ENCODE results near the gene SNX6.
"Not testable (repeated sequence)": the region's sequence is repeated elsewhere in the genome, so short reads cannot be mapped to it uniquely, and the experiment has no call there.

Gene SNX6

DNA sequence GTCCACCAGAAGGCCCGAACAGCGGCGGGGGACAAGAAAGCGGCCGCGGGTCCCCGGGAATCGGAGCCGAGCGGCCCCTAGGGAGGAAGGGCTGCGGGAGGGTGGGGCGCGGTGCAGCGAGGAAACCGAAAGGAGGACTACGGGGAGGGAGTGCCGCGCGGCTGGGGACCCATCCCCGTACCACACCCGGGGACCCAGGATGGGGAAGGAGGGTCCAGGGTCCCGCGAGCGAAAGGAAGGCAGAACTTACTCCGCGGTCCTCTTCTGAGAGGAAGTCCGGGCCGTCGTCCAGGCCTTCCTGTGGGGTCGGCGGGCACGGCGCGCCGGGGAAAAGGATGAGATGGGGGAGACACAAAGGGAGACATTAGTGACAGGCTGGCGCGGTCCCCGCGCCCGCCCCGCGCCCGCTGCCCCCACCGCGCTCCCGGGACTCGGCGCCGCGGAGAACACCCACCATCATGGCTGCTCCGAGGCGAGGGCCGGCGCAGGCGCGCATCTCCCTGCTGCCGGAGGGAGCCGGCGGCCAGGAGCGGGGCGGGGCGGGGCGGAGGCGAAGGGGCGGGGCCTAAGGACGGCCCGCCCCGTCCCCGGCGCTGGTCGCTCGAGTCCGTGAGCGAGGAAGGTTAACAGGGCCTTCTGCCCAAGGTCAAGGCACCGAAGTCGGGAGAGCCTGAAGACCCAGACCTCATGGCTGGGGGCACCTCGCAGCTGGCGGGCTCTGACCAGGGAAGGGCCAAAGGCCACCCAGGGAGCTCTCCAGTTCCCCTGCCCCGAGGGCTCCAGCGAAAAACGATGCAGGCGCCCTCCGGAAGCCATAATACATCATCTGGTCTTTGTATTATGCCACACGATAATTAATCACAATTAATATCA, at the start of gene SNX6:
Gene SNX6, minus strand, starts transcription at position 492 of the 873 bp plus-strand sequence. Its CDS starts 32 bp downstream, at position 460.
- peak; percentile 90 for DNase-seq

DNA sequence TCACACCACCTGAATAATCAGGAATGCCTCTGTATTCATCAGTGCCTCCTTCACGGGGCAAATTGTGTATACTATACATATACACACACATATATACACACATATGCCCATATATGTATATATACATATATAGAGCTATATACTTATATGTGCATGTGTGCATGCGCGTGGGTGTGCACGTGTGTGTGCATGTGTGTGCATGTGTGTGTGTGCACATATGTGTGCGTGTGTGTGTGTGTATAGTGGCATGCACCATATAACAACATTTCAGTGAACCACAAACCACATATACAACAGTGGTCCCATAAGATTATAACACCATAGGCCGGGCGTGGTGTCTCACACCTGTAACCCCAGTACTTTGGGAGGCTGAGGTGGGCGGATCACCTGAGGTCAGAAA, 48.8 kb upstream of the SNX6 start:
- no peak for DNase-seq

DNA sequence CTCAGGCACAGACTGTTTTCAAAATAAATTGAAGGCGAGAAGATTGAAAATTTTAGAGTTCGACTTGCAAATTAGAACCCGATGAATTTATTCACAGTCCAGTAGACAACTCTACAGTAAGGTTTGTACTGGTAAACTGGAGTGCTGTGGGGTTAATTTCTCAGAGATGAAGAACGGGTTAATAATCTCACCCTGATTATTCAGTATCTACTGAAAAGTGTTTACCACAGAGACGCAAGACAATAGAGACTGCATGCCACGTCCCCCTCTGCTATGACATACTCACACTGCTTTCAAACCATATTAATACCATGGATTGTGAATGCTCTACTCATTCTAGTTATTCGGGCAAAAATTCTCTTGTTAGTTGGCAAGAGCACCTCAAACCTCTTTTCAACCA, 48.4 kb upstream of the SNX6 start:
- no peak for DNase-seq

DNA sequence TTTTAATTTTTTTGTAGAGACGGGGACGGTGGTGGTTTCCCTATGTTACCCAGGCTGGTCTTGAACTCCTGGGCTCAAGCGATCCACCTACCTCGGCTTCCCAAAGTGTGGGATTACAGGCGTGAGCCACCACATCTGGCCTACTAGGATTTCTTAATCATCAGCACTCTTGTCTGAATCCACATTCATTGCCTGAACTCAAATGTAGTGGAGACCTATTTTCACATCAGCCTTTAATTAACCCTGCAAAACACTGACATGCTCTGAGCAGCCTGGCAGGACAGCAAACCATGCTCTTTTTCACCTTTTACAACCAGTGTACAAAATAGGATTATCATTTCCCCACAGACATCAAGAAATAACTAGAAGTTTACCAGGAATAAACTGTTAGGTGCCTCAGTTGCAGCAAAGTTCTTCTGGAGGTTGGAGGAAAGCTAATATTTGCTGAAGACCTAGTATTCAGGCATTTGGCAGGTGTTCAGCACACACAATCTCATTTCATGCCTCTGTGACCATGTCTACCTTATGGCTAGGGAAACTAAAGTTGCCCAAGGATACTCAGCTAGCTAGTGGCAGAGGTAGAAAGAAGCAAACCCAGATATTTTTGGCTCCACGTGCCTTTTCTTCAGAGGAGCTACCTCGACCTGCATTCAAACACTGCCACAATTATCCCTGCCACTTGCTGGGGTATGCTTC, 46.7 kb upstream of the SNX6 start:
- no peak for DNase-seq

DNA sequence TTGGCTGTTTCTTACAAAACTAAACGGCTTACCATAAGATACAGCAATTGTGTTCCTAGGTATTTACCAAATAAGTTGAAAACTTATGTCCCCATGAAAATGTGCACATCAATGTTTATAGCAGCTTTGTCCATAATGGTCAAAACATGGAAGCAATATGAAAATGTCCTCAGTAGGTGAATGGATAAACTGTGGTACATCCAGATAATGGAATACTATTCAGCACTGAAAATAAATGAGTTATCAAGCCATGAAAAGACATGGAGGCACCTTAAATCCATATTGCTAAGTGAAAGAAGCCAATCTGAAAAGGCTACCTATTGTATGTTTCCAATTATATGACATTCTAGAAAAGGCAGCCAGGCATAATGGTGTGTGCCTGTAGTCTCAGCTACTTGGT, 43.8 kb upstream of the SNX6 start:
- DNase-seq, result no peak

DNA sequence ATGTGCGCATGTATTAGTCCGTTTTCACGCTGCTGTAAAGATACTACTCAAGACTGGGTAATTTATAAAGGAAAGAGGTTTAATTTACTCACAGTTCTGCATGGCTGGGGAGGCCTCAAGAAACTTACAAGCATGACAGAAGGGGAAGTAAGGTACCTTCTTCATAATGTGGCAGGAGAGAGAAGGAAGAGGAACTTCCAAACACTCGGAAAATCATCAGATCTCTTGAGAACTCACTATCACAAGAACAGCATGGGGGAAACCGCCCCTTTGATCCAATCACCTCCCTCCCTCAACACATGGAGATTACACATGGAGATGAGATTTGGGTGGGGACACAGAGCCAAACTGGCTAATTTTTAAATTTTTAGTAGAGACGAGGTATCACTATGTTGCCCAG, 41.8 kb upstream of the SNX6 start:
- DNase-seq, result no peak

DNA sequence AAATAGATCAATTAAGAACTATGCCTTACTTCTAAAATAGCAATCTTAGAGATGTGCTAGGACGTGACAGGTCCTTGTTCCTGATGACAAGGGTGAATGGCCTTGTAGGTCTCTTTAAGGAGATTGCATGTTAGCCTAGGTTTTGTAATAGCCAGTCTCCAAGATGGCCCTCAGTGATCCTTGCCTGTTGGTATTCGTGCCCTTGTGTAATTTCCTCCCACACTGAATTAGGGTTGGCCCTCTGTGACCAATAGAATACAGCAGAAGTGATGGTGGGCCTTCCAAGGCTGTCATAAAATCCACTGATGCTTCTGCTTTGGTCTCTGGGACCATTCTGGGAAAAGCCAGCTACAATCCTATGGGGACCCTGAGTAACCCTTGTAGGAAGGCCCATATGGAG, 38.2 kb upstream of the SNX6 start:
- peak; percentile 43 for DNase-seq

DNA sequence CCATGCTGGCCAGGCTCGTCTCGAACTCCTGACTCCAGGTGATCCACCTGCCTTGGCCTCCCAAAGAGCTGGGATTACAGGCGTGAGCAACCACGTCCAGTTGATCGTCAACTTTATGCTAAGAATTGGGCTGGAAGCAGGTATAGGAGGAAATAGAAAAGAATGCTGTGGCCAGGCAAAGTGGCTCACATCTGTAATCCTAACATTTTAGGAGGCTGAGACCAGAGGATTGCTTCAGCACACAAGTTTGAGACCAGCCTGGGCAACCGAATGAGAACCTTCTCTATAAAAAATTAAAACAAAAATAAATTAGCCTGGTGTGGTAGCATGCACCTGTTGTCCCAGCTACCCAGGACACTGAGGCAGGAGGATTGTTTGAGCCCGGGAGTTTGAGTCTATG, 37.1 kb upstream of the SNX6 start:
- DNase-seq, result no peak

DNA sequence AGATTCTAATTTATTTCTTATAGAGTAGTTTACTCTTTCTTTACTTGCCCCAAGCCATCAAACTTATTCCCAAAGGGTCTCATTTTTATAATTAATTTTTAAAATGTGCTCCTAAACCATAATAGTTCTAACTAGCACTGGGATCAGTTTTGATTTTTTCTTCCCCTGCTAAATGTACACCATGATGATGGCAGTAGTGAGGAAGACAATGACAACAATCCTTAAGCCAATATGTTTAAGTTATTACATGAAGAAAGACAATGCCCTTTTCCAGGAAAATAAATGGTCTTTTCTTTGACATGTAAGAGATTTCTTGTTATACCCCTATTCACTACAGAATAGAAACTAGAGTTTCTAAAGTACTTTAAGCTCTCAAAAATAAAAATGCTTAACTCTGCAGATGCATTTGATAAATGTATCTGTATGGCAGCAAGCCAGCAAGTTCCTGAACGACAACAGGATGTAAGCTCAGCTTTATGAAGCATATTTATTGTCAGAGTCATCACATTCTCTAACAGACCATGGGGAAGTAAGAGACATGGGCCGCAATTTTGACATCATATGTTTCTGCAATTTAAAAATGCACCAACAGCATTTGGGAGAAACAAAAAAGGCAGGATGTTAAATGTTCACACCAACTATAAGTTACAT, 36.0 kb upstream of the SNX6 start:
- peak; percentile 68 for DNase-seq

DNA sequence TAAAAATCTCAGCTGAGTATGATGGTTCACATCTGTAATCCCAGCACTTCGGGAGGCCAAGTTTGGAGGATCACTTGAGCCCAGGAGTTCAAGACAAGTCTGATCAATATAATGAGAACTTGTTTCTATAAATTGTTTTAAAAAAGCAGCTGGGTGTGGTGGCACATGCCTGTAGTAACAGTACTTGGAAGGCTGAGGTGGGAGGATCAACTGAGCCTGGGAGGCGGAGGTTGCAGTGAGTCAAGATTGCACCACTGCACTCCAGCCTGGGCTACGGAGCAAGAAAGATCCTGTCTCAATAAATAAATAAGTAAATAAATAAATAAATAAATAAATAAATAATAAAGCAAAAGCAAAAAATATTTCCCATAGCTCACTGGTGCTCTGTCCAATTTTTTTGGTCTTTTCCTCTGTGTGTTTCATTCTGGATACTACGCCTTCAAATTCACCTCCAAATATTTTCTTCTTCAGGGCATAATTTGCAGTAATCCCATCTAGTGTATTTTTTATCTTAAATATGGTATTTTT, 32.7 kb upstream of the SNX6 start:
- no peak for DNase-seq

DNA sequence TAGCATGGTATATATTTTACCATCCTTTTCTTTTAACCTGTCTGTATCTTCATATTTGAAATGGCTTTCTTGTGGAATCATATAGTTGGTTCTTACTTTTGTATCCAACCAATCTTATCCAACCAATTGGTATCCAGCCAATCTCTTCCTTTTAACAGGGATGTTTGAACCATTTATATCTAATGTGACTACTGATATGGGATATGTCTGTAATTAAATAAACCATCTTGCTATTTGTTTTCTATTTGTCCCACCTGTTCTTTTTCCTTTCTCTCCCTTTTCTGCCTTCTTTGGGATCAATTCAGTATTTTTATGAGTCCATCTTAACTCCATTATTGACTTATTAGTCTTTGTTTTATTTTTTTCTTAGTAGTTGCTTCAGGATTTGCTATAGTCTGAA, 30.8 kb upstream of the SNX6 start:
- DNase-seq, result no peak

DNA sequence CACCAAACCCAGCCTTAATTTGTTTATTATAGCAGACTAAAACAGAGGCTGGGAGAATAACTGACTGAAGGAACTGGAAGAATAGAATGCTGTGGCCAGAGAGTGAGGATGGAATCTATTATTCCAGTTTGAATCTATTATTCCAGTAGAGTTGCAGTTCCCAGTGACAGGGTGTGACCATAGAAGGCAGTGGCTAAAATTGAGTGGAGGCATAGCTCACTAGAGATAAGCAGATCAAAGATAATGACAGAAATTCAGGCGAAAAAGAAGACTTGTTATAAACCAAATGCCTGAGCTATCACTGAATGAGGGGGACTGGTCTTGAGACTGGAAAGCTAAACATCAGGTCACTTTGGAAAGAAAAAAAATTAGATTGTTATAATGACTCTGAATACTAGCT, 26.0 kb upstream of the SNX6 start:
- no peak for DNase-seq

DNA sequence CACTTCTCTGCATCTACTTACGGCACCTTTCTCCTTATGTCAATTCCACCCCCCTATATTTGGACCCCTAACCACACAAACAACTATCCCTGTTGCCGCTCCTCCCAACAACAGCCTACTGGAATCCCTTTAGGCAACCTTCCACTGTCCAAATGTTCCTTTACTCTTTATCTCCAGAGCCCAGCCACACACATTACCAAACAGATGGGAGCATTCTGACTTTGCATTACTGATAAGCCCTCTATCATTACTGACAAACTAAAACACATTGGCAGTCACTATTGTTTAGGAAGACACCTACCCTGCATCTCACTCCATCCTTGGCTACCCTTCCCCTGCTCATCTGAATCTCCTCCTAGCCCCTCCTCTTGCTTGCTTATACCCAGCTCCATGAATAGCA, 23.1 kb upstream of the SNX6 start:
- DNase-seq, result peak; percentile 74

DNA sequence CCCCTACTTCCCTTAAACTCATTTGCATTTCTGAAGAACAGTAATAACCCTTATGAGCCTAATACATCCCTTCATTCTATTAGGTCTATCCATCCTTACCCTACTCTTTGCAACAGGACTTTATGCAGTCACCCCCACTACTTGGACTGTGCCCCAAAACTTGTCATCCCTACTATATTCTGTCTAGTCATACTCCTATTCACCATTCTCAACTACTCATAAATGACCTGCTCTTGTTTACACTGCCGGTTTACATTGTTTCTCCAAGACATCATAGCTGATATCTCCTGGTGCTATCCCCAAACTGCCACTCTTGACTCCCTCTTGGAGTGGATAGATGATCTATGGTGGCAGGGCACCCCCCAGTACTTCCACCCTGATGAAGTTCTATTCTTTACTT, 22.4 kb upstream of the SNX6 start:
- not testable (repeated sequence) for DNase-seq

DNA sequence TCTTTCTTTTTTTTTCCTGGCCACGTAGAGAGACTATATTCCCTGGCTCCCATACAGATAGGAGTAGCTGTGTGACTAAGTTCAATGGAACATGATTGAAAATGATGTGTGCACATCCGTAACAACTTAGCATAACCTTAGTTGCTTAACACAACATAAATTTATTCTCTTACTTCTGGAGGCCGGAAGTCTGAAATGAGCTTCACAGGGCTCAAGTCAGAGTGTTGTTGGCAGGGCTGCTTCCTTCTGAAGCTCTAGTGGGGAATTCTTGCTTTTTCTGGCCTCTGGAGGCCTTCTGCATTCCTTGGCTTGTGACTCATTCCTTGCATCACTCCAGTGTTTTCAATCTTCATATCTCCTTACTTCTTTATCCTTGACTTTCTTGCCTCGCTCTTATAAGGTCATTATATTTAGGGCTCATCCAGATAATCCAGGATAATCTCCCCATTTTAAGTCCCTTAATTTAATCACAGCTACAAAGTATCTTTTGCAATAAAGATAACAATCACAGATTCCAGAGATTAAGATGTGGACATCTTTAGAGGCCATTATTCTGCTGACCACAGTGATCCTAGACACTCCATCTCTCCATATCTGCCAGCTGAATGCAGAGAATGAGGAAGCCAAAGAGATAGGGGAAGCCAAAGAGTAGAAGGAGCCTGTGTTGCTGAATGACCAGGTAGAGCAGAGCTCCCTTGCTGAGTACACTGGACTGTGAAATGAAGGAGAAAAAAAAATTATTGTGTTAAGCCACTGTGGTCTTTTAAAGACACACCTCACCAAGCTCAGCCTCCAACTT, 21.0 kb upstream of the SNX6 start:
- DNase-seq, result peak; percentile 15

DNA sequence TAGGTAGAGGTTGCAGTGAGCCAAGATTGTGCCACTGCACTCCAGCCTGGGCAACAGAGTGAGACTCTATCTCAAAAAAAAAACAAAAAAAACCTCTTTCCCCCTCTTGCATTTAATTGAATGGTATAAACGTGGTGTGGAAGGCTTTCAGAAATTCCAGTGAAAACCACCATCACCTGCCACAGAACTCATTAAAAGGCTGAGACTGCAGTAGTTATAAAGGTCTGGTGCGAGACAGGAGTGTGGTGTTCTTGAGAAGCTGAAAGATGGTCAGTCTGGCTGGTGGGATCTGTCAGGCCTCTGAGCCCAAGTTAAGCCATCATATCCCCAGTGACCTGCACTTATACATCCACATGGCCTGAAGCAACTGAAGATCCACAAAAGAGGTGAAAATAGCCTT, 20.1 kb upstream of the SNX6 start:
- DNase-seq, result not testable (repeated sequence)

DNA sequence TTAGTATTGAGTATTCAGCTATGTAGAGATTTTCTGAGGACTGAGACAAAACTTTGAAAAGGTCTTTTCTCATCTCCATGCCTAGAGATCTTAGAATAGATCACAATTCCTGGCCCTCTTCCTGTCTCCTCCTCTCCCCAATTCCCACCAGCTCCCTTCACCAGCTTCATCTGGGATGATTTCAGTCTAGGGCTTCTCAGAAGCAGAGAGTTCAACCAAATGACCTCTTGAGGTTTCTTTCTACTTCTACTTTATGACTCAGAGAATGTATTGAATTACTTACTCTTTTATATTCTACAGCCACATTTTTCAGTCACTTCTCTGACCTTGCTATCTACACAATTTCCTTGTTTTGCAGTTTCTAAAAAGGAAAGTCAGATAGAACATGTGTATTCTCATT, 19.4 kb upstream of the SNX6 start:
- DNase-seq, result no peak

DNA sequence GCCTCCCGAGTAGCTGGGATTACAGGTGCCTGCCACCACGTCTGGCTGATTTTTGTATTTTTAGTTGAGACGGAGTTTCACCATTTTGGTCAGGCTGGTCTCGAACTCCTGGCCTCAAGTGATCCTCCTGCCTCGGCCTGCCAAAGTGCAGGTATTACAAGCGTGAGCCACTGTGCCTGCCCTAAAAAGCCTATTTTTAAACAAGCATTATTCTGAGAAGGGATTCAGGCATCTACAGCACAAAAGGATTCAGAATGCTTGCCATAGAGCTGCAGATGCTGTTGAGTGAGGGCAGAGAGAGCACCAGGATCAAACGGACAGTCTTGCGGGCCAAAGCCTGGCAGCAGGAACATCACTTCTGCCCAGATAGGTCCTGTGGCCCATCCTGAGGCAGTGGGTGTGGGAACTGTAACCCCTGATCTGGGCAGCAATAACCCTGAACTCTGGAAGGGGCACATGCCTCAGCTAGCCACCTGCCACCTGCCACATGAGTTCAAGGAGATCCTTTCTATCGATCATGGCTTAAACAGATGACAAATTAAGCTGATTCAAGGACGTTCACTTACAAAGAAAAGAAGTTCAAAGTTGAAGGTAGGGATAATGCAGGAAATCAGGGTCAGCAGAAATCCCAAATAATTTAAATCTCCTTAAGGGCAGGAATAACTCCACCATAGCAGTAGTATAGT, 16.8 kb upstream of the SNX6 start:
- no peak for DNase-seq

DNA sequence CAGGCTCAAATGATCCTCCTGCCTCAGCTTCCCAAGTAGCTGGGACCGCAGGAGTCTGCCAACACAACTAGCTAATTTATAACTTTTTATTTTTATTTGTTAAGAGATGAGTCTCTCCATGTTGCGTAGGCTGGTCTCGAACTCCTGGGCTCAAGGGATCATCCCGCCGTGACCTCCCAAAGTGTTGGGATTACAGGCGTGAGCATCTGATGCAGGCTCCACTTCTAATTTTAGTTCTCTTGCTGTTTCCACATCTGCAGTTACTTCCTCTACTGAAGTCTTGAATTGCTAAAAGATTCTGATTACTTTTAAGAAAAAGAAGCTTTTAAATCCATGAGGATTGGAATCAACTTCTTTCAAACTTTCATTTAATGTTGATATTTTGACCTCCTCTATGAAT, 13.4 kb upstream of the SNX6 start:
- DNase-seq, result no peak

DNA sequence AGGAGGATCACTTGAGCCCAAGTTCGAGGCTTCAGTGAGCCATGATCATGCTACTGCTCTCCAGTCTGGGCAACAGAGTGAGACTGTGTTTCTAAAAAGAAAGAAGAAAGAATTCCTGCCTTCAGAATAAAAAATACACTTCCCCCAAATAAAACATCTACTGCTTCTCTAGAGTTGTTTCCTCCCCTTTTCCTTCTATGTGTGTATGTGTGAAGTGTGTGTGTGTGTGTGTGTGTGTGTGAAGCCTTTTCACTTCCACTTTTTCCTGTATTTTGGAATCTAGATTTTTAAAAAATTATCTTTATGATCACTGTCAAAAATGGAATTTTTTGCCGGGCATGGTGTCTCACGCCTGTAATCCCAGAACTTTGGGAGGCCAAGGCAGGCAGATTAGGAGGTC, 12.6 kb upstream of the SNX6 start:
- DNase-seq, result no peak

DNA sequence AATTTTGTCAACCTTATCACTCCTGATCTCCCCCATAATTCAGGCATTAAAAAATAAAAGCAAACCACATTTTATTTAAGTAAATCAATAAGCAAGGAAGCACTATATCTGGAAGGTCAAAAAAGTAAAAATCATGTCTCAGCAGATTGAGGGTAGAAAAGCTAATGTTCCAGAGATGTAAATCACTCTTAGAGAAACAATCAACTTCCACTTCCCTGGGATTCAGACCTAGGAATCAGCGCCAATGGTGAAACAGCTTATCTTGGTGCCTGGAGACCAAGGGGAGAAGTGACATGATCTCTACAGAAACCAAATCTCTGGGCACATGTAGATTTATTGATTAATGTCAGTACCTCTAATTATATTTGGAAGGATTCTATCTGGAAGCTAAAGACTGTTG, 10.9 kb upstream of the SNX6 start:
- no peak for DNase-seq

DNA sequence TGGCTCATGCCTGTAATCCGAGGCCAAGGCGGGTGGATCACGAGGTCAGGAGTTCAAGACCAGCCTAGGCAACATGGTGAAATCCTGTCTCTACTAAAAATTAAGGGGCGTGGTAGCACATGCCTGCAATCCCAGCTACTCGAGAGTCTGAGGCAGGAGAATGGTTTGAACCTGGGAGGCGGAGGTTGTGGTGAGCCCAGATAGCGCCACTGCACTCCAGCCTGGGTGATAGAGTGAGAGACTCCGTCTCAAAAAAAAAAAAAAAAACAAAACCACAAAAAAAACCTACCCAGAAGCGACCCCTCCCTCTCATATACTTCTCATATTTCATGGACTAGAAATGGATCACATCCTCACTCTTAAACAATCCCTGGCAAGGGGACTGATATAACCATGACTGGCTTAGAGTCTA, 4.4 kb upstream of the SNX6 start:
- DNase-seq, result peak; percentile 31
